ENCODE results near the gene CCDC88C.

DNA sequence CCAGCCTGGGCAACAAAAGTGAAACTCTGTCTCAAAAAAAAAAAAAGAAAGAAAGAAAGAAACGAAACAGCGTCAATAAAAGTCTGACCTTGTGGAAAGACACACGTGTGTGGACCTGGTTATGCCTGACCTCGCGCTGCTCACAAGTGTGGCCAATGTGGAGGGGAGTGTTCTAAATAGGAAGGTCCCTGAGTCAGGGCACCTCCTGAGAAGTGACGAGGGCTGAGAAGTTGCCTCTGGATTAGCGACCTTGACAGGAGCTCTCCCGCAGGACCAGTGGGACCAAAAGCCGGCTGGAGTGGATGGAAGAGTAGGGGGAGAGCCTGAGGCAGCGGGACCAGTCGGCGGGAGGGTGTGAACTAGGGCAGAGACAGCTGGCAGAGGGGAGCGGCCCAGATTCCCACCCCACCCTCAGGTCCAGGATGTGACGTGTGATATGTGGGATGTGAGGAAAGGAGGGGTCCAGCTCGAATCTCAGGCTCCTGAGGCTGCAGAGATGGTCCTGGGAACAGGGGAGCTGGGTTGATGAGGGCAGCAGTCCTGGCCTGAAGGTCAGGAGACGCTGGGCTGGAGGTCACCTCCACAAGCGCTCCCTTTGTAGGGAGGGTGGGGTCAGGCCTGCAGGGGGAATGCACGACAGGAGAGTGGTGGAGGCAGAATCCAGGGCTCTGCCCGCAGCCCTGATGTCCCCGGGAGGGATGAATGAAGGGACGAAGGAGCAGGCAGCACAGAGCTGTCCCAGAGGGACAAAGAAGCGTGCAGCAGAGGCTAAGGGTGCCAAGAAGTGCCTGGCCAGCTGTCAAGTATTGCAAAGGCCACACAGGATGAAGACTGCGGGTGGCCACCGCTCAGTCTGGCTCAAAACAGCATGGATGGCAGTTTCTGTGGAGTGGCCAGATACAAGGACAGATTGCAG, 148.3 kb downstream of the CCDC88C start:
- TF ChIP-seq CTCF (IDR thresholded peaks at IDR 0.05; ENCODE audit: low read depth, low read length) (no peak), EZH2phosphoT487 (IDR thresholded peaks at IDR 0.05; ENCODE audit: low read depth) (no peak)

Measured in OCI-LY3 (cell line).